GM19043 (cell line): ENCODE results near the gene GSDME.

Source experiments
- ATAC-seq: cut with Tn5 transposase; IDR thresholded peaks from one replicate; pipeline ENCODE4 v1.9.1; 2021; ENCODE audit warnings: low read depth; ENCODE audit not compliant: unreplicated experiment

Gene GSDME

DNA sequence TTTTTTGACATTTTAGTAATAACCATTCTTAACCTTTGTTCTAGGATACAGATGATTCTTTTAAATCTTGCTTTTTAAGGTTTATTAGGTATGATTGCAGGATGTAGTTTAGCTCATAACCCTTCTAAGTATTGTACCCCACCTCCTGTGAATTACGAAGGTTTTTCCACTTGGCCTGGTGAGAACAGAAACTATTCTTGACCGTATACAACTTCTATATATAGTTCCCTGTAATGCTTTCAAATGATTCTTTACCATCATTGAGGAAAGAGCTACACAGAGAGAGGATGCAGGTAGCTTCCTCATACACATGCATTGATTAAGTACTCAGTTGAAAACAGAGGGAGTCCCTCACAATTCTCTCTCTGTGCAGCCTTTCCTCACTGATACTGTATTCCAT, 97.8 kb downstream of the GSDME start:
- ATAC-seq = peak; percentile 85

DNA sequence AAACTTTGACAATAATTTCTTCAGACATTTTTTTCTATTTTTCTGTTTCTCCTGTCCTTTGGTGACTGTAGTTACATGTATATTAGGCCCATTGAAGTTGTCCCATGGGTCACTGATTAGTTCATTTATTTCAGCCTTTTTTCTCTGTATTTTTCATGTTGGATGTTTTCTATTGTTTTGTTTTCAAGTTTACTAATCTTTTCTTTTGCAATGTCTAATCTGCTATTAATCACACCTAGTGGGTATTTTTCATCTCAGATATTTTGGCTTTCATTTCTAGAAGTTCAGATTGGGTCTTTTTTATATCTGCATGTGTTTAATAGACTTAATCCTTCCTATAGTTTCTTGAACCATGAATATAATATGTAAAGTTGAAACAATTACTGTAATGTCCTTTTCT, 99.3 kb downstream of the GSDME start:
- ATAC-seq = no peak

DNA sequence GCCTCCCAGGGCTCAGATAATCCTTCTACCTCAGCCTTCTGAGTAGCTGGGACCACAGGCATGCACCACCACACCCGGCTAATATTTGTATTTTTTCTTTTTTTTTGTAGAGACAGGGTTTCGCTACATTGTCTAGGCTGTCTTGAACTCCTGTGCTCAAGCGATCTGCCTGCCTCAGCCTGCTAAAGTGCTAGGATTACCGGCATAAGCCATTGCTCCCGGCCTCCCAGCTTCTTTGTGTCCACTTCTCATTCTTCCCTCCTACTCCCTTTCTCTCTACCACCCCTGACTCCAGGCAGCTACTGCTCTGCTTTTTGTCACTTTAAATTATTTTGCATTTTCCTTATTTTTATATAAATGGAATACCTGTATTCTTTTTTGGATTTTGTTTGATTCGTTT, 100.7 kb downstream of the GSDME start:
- ATAC-seq = no peak

DNA sequence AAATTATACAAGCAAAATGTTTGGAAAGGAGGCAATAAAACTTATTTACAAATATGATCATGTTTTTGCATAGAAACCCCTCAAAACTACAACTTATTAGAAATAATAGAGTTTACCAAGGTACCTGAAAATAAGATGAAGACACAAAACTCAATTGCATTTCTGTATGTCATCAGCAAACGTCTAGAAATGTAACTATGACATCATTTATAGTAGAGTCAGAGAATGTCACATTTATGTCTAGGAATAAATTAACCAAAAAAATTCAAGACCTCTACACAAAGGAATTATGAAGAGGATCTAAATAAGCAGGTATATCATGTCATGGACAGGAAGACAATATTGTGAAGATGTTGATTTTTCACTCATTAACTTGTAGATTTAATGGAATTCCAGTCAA, 103.0 kb downstream of the GSDME start:
- ATAC-seq = no peak

DNA sequence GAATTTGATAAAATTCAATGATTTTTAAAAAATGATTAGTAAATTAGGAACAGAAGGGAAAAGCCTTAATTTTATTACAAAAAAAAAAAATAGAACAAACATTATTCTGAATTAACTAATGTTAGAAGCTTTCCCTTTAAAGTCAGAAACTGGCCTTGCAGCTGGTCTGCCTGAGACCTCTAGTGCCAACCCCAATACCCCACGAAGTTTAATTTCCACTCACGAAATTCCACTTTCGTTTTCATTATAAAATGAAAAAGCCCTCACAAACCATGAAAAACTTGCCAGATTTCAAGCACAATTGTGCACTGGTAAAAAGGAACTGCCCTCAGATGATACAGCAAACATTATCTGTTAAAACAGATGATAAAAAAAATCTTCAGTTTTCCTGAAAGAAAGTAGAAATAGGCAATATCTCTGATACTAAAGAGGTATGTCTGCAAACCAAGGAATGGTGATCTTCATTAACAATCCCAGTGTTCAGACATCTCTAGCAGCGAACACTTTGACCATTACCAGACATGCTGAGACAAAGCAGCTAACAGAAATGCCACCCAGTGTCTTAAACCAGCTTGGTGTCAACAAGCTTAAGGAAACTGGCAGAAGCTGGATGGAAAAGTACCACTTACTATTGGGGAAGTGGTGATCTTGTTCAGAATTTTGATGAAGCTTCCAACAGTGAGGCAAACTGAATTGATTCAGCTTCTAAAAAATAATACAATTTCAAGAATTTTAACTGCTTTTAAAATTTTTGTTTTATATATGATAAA, 103.8 kb downstream of the GSDME start:
- no peak for ATAC-seq

DNA sequence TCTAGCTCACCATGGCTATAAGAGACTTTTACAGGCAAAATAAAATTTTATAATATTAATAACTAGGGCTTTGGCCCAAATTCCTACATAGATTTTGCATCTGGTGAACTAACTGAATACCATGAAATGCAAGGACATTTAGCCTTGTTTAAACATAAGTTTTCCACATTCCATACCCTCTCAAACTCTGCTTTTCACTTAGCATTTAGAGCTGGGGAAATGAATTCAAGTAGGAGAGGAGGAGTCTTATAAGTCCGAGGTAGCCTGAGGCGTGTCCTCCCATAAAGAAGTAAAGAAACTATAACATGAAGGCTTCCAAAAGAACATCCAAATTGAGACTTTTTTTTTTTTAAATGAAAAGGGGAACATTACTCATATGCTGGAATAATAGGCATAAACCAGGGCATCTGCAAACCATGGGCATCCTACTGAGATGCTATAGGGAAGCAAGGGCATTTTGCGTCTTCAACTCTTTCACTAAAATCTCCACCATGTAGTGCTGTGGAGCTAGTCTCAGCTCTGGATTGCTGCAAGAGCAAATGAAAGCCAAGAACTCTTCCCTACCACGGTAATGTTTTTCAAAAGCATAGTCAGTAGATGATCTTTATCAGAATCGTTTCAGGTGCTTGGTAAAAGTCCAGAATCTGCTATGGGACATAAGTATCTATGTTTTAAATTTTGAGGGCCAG, 104.9 kb downstream of the GSDME start:
- no peak for ATAC-seq
